Body of pancreas (tissue), 4 donors: ENCODE data around the gene CSE1L. TPM values are rescaled to one million over a fixed set of nuclear protein-coding genes. Genes with fewer than 3 reads are reported as not detected.

Experiments
- ATAC-seq: fragments of 150-250 bp; one replicate; pipeline ENCODE4 v1.9.1; 2016
- DNase-seq, 4 donors: peaks; one replicate each; pipeline ENCODE4 v3.0.0-alpha.2; 2019
- H3K27ac ChIP-seq, 4 donors: fragments of 200-600 bp; sonication (generic); 1 replicate in 3 of 4; 2 replicates in 1 of 4; pipeline versions ENCODE4 v1.5.1 to v1.6.1; 2016 to 2019; ENCODE audit warnings: mild to moderate bottlenecking in 1 of 4, mixed read lengths in 1 of 4, moderate library complexity in 1 of 4
- H3K27me3 ChIP-seq, 2 donors: fragments of 200-600 bp; sonication (generic); one replicate each; pipeline ENCODE4 v1.6.0; 2016; ENCODE audit warnings: mild to moderate bottlenecking in 1 of 2
- H3K36me3 ChIP-seq, 2 donors: fragments of 200-600 bp; sonication (generic); replicated peaks in 1 of 2; 2 replicates each; pipeline ENCODE4 v1.5.1; 2016; ENCODE audit warnings: low read depth in 2 of 2; ENCODE audit not compliant: insufficient read depth in 1 of 2
- H3K4me1 ChIP-seq: fragments of 200-600 bp; sonication (generic); one replicate; pipeline ENCODE4 v1.6.0; 2016
- H3K4me3 ChIP-seq, 2 donors: fragments of 200-600 bp; sonication (generic); 1 replicate in 1 of 2; 2 replicates in 1 of 2; pipeline ENCODE4 v1.5.1; 2016 to 2019
- H3K9me3 ChIP-seq, 3 donors: fragments of 200-600 bp; sonication (generic); 1 replicate in 2 of 3; 2 replicates in 1 of 3; pipeline ENCODE4 v1.5.1; 2016
- POLR2A ChIP-seq, 3 donors: fragments of 450-650 bp; IDR thresholded peaks; one replicate each; pipeline ENCODE4 v1.6.1; 2016; ENCODE audit warnings: antibody characterized with exemption in 3 of 3, mild to moderate bottlenecking in 2 of 3
- WGBS, 2 donors: methylation state at CpG; one replicate each; pipeline ENCODE4 v1.1.5; 2017; 5-methylcytosine and 5-hydroxymethylcytosine counted together
- intact Hi-C: fragments of 100-400 bp; cut with DNase I; formaldehyde crosslinking; loops from one replicate; pipeline ENCODE4 v1.15.1; 2023
- small RNA-seq: library from RNA; depleted of rRNA; stranded (forward); fragments of <200 nt; gene quantifications from one replicate; pipeline ENCODE3, GENCODE V24; 2016
- total RNA-seq, 2 donors: library from RNA; depleted of rRNA; stranded (reverse); fragments of >200 nt; gene quantifications; one replicate each; pipeline ENCODE4 v1.1.0, GENCODE V29; 2016
- TF ChIP-seq, protein P1 (sequence below), 7 experiments: fragments of 450-650 bp in 4 of 7; fragments of 200-600 bp in 3 of 7; sonication (generic) in 3 of 7; IDR thresholded peaks; one replicate each; pipeline ENCODE4 v1.5.1; 2016 to 2019; ENCODE audit warnings: antibody characterized with exemption in 7 of 7

CSE1L gene
- total RNA-seq, 2 donors from 2014 or later, result 16.5 to 23.6 TPM

DNA sequence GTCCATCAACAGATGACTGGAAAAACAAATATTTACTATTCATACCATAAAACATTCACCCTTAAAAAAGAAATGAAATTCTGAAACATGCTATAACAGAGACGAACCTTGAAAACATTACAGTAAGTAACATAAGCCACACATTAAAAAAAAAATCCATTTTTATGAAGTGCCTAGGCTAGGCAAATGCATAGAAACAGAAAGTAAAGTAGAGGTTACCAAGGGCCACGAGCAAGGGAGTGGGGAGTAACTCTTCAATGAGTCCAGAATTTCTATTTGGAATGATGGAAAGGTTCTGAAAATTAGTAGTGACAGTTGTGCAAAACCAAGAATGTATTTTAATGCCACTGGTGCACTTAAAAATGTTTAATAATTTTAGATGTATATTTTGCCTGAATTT is 94.3 kb downstream of the CSE1L start:
- intact Hi-C loops, result no loop called here
- TF ChIP-seq, protein P1, sequence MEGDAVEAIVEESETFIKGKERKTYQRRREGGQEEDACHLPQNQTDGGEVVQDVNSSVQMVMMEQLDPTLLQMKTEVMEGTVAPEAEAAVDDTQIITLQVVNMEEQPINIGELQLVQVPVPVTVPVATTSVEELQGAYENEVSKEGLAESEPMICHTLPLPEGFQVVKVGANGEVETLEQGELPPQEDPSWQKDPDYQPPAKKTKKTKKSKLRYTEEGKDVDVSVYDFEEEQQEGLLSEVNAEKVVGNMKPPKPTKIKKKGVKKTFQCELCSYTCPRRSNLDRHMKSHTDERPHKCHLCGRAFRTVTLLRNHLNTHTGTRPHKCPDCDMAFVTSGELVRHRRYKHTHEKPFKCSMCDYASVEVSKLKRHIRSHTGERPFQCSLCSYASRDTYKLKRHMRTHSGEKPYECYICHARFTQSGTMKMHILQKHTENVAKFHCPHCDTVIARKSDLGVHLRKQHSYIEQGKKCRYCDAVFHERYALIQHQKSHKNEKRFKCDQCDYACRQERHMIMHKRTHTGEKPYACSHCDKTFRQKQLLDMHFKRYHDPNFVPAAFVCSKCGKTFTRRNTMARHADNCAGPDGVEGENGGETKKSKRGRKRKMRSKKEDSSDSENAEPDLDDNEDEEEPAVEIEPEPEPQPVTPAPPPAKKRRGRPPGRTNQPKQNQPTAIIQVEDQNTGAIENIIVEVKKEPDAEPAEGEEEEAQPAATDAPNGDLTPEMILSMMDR (IDR thresholded peaks at IDR 0.05), result no peak
- TF ChIP-seq POLR2A (IDR thresholded peaks at IDR 0.05), result no peak
- no peak overlapping the region for H3K4me3 ChIP-seq
- DNase-seq (no peak), ATAC-seq (no peak)
- no peaks in the 10 kb centered on the region for H3K4me1 ChIP-seq
- WGBS, 2 donors, result 38 to 48% methylated on average over 2 of the region's 2 CpGs
- no peaks in the 10 kb centered on the region for H3K9me3 ChIP-seq
- no peak overlapping the region for H3K27ac ChIP-seq
- H3K27me3 ChIP-seq, result no peaks in the 10 kb centered on the region
- peaks cover 0 to 1% of the 10 kb centered on the region in 2 donors for H3K36me3 ChIP-seq

DNA sequence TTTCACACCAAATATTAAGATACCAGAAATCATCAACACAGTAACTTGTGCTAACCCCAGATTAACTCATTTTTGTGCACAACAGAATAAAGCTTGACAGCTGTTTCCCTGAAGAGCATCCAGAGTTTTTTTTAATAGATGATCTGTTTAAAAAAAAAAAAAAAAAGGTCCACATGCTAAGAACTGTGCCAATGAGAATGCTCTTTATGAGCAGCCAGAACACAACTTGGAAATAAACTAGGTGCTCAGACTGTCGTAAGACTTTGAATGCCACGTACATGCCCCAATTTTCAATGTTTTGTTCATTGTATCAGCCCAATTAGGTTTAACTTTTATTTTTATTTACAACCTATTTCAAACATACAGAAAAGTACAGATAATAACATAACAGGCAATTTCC is 94.7 kb downstream of the CSE1L start:
- TF ChIP-seq, protein P1 (IDR thresholded peaks at IDR 0.05), result no peak
- no peak for TF ChIP-seq POLR2A (IDR thresholded peaks at IDR 0.05)
- 75 to 76% methylated on average over 2 of the region's 2 CpGs for WGBS, 2 donors
- H3K9me3 ChIP-seq, result no peaks in the 10 kb centered on the region
- no peak for DNase-seq
- H3K27me3 ChIP-seq, result no peaks in the 10 kb centered on the region
- H3K4me3 ChIP-seq, result no peak overlapping the region
- H3K4me1 ChIP-seq, result no peaks in the 10 kb centered on the region
- intact Hi-C loops, result no loop called here
- H3K27ac ChIP-seq, result no peak overlapping the region
- no peaks in the 10 kb centered on the region for H3K36me3 ChIP-seq
- ATAC-seq, result no peak

Small RNA genes lying within 50 kb of the gene (small RNA-seq; reads per million reads assigned to genes)
- not detected for gene SNAP23P1

Other genes starting within 250 kb of the CSE1L start
- 10 to 100 TPM in 1 of 2 donors, 1 to 10 TPM in 1; 9.1 to 14.5 TPM for gene PREX1, start 218.3 kb upstream of the CSE1L start, total RNA-seq
- 10 to 100 TPM; 17.5 to 26.5 TPM for gene ARFGEF2, start 124.6 kb upstream of the CSE1L start, total RNA-seq
- 10 to 100 TPM; 50.4 to 78.3 TPM for gene STAU1, start 142.0 kb downstream of the CSE1L start, total RNA-seq
- gene DDX27, start 173.1 kb downstream of the CSE1L start, total RNA-seq, result 10 to 100 TPM; 18.2 to 42.8 TPM
- 10 to 100 TPM in 1 of 2 donors, 1 to 10 TPM in 1; 7.3 to 17.4 TPM for gene ZNFX1, start 231.7 kb downstream of the CSE1L start, total RNA-seq